ENCODE data around the gene RAP1GAP2.

GRCh38 chr17:3034578-3034920 is 238.3 kb downstream of the RAP1GAP2 start:
- TF ChIP-seq CTCF (IDR thresholded peaks at IDR 0.05; ENCODE audit: borderline replicate concordance, extremely low read depth, low read length, poor library complexity, severe bottlenecking) (no peak), EZH2 (IDR thresholded peaks at IDR 0.05; ENCODE audit: borderline replicate concordance, low read depth, low read length, severe bottlenecking) (no peak)

All from DND-41 (cell line).